ENCODE data around the gene AHRR.

DNA sequence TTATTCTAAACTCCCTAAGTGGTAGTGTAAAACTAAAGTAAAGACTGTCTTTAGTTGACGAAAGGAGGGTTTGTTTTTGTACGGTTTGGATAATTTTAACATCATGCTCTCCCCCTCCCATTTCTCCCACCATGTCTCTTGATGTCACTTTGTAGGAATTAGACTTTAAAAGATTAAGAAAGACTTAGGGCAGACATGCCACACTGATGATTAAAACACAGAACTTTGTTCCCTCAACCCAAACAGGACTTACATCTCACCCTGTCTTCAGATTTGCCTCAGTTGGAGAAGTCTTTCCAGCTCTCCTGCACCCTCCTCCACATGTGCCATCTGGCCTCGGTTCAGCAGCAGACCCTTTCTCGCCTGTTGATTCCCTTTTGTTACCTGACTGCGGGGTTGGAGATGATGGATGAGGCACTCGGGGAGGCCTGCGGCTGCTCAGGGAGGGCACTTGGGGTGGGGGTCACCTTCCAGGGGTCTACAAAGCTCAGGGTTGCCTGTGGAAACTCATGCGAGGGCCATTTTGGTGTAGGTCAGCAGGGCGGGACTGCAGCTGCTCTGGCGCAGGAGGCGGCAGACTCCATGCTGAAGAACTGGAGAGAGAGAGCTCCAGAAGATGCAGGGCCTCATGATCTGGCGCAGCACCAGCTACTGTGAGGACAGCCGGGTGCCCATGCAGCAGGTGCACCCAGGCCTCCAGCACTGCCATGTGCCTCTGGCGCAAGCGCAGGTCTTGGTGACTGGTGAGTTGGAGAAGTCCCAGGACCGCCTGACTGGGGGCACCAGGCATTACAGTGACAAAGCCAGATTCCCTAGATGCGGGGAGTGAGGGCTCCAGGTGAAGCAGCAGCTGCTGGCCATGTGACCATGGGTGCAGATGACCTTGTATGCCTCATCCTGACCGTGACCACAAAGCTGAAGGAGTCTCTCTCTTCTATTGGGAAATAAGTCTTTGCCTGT lies 96.9 kb downstream of the AHRR start:
- TF ChIP-seq, protein P1, sequence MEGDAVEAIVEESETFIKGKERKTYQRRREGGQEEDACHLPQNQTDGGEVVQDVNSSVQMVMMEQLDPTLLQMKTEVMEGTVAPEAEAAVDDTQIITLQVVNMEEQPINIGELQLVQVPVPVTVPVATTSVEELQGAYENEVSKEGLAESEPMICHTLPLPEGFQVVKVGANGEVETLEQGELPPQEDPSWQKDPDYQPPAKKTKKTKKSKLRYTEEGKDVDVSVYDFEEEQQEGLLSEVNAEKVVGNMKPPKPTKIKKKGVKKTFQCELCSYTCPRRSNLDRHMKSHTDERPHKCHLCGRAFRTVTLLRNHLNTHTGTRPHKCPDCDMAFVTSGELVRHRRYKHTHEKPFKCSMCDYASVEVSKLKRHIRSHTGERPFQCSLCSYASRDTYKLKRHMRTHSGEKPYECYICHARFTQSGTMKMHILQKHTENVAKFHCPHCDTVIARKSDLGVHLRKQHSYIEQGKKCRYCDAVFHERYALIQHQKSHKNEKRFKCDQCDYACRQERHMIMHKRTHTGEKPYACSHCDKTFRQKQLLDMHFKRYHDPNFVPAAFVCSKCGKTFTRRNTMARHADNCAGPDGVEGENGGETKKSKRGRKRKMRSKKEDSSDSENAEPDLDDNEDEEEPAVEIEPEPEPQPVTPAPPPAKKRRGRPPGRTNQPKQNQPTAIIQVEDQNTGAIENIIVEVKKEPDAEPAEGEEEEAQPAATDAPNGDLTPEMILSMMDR (IDR thresholded peaks at IDR 0.05; ENCODE audit: poor library complexity), result no peak
- no peak for TF ChIP-seq EZH2 (IDR thresholded peaks at IDR 0.05; ENCODE audit: borderline replicate concordance)
